Kidney epithelial cell (primary cell): ENCODE measurements around the gene APOC3. TPM values are rescaled to one million over a fixed set of nuclear protein-coding genes. Genes with fewer than 3 reads are reported as not detected.
A peak's percentile ranks its signal among the peaks of the same experiment; 100 is the strongest.

Source experiments
- DNase-seq: peaks from one replicate; pipeline ENCODE4 v3.0.0-alpha.2; 2010; ENCODE audit warnings: low read depth
- H3K27me3 ChIP-seq: 2 replicates; pipeline ENCODE4 v1.6.0; 2011; ENCODE audit warnings: low read length; ENCODE audit not compliant: control insufficient read depth, insufficient read depth
- H3K36me3 ChIP-seq: 2 replicates; pipeline ENCODE4 v1.5.1; 2011; ENCODE audit warnings: low read length; ENCODE audit not compliant: control insufficient read depth, insufficient read depth
- H3K4me3 ChIP-seq: 2 replicates; pipeline ENCODE4 v1.5.1; 2011; ENCODE audit warnings: low read depth, mild to moderate bottlenecking, control low read depth, low read length
- CTCF ChIP-seq: IDR thresholded peaks from 2 replicates; pipeline ENCODE4 v1.5.1; 2011; ENCODE audit warnings: mild to moderate bottlenecking, moderate library complexity, low read length, control low read depth, inconsistent platforms; ENCODE audit not compliant: insufficient read depth, poor library complexity, severe bottlenecking
- total RNA-seq: library from RNA; depleted of rRNA; stranded (reverse); fragments of >200 nt; gene quantifications from 2 replicates; pipeline ENCODE4 v1.2.3, GENCODE V29; 2015

Gene APOC3
- total RNA-seq, 1 donor from 2014 or later, result not detected

DNA sequence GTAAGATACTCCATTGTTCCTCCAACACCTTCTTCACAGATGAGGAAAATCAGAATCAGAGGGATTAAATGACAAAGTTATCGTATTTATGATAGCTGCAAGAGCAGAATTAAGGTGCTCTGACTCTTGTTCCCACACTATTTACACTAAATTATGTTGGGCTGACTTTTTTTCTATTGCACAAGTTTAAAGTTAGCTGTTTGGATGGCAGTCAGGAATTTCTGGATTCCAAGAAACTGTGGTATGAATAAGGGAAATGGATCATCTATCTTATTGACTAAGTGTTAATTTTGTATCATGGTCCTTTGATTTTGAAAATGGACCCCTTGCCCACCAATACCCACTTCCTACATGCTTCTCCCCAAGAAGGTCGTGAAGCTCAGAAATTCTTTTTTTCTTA is 27.6 kb downstream of the APOC3 start:
- Histone ChIP-seq H3K4me3 (no peak overlapping the region), H3K27me3 (no peaks in the 10 kb centered on the region), H3K36me3 (peaks cover 2% of the 10 kb centered on the region)
- no peak for DNase-seq
- TF ChIP-seq CTCF, result no peak

DNA sequence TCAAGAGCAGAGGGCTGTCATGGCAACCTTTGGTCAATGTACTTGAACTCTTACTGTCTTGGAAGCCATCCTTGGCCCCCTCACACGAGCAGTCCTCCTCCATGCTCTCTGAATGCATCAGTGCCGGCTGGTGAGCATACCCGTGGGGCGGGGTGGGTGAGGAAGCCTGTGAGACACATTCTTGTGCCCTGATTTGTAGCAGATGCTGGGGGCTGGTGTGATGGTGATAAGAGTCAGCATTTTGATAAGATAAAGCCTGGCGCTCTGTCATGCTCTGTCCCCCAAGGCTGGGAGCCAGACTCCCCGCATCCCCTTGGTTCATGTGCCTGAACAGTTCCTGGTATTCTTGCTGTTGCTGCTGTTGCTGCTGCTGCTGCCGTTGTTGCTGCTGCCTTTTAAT is 28.2 kb downstream of the APOC3 start:
- Histone ChIP-seq H3K4me3 (no peak overlapping the region), H3K36me3 (peaks cover 2% of the 10 kb centered on the region)

GRCh38 chr11:116859175-116859574 is 29.5 kb downstream of the APOC3 start:
- H3K27me3 ChIP-seq, result no peaks in the 10 kb centered on the region
- H3K36me3 ChIP-seq, result peaks cover 2% of the 10 kb centered on the region
- DNase-seq, result no peak
- H3K4me3 ChIP-seq, result no peak overlapping the region
- TF ChIP-seq CTCF, result no peak

More for the DNA sequence above, 28.2 kb downstream of the APOC3 start:
- no peaks in the 10 kb centered on the region for H3K27me3 ChIP-seq
- DNase-seq, result no peak
- no peak for TF ChIP-seq CTCF

GRCh38 chr11:116860303-116860702 is 30.6 kb downstream of the APOC3 start:
- peaks cover 2% of the 10 kb centered on the region for H3K36me3 ChIP-seq
- DNase-seq, result no peak
- no peak overlapping the region for H3K4me3 ChIP-seq
- TF ChIP-seq CTCF, result no peak
- no peaks in the 10 kb centered on the region for H3K27me3 ChIP-seq

DNA sequence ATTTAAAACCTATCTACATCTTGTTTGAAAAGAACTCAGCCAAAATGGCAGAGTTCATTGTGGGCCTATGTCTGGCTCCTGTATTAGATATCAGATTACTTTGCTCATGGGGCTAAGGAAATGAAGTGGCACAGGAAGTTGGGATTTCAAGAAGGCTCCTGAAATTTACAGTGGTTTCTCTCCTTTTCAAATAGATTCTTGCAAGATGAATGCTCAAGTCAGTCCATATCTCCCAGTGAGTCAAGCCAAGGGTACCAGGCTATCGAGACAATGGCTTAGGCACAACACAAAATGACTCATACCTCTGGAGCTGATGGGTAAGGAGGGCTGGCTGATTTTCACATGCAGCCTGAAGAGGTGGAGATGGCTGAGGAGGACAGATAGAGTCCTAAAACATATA is 31.8 kb downstream of the APOC3 start:
- Histone ChIP-seq H3K4me3 (no peak overlapping the region), H3K27me3 (no peaks in the 10 kb centered on the region), H3K36me3 (peaks cover 2% of the 10 kb centered on the region)
- peak; percentile 59 for DNase-seq
- TF ChIP-seq CTCF, result no peak

DNA sequence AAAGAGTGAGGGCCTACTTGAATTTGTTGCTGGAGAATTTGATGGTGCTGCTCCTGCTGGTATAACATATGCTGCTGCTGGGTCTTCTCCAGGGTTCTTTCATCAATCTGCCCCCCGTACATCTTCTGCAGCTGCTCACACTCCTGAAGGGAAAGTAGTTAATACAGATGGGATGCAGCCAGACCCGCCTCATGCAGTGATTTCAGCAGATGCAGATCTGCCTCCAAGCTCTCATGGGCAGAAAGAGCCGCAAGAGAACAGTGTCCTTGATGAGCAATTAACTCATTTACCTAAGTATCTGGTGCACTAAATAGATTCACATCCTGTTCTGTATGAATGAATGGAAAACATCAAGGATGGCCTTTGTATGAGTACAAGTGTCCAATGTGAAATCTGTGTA is 32.5 kb downstream of the APOC3 start:
- no peak for DNase-seq
- Histone ChIP-seq H3K36me3 (peaks cover 2% of the 10 kb centered on the region), H3K27me3 (no peaks in the 10 kb centered on the region), H3K4me3 (no peak overlapping the region)
- TF ChIP-seq CTCF, result no peak
